Chondrocyte (in vitro differentiated cells): ENCODE results near the gene ZNF618. TPM values are rescaled to one million over a fixed set of nuclear protein-coding genes. Genes with fewer than 3 reads are reported as not detected.
A peak's percentile ranks its signal among the peaks of the same experiment; 100 is the strongest.

Source experiments
- DNase-seq: peaks from one replicate; pipeline ENCODE4 v3.0.0; 2021; ENCODE audit warnings: mixed read lengths, low spot score
- H3K27ac Mint-ChIP-seq: one replicate; pipeline ENCODE4 v1.8.0; 2021; ENCODE audit warnings: mild to moderate bottlenecking, moderate library complexity, mixed read lengths; ENCODE audit not compliant: unreplicated experiment
- H3K27me3 Mint-ChIP-seq: 2 replicates; pipeline ENCODE4 v1.8.0; 2021; ENCODE audit warnings: low read depth, mixed read lengths
- H3K36me3 Mint-ChIP-seq: 2 replicates; pipeline ENCODE4 v1.8.0; 2021; ENCODE audit warnings: low read depth, mixed read lengths
- H3K4me1 Mint-ChIP-seq: 2 replicates; pipeline ENCODE4 v1.8.0; 2021; ENCODE audit warnings: low read depth, mild to moderate bottlenecking, mixed read lengths
- H3K4me3 Mint-ChIP-seq: one replicate; pipeline ENCODE4 v1.8.0; 2021; ENCODE audit warnings: mild to moderate bottlenecking, moderate library complexity, mixed read lengths; ENCODE audit not compliant: unreplicated experiment
- H3K9me3 Mint-ChIP-seq: 2 replicates; pipeline ENCODE4 v1.8.0; 2021; ENCODE audit warnings: low read depth, mixed read lengths
- total RNA-seq: library from RNA; stranded (reverse); gene quantifications from 3 replicates; pipeline ENCODE4 v1.2.1, GENCODE V29; 2021
- TF ChIP-seq, protein P1 (sequence below): fragments of 200-600 bp; sonication (generic); IDR thresholded peaks from 2 replicates; pipeline ENCODE4 v1.5.0; 2021; ENCODE audit warnings: antibody characterized with exemption, mild to moderate bottlenecking, moderate library complexity

The ZNF618 gene
- total RNA-seq, 1 donor from 2014 or later, result 25.5 TPM

DNA sequence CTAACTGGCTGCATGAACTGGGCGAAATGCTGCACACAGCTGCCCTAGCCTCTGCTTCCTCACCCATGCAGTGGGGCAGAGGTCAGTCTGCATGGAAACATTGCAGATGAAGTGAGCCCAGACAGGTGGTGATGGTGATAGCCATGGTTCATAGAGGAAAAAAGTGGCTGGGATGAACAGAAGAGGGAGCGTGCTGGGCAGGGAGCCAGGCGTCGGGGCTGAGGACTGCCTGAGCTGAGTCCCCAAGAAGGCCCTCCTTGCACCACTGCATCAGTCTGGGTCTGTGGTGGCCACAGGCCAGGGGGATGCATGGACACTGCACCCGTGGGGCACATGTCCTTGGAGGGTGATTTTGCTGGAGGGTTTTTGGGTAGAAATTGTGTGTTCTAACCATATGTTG lies 121.5 kb downstream of the ZNF618 start:
- Mint-ChIP-seq H3K27me3 (no peaks in the 10 kb centered on the region), H3K36me3 (peaks cover 15% of the 10 kb centered on the region), H3K4me3 (no peak overlapping the region), H3K4me1 (peaks cover 33% of the 10 kb centered on the region), H3K27ac (peak overlapping the region; percentile 54), H3K9me3 (no peaks in the 10 kb centered on the region)
- no peak for DNase-seq
- TF ChIP-seq, protein P1, sequence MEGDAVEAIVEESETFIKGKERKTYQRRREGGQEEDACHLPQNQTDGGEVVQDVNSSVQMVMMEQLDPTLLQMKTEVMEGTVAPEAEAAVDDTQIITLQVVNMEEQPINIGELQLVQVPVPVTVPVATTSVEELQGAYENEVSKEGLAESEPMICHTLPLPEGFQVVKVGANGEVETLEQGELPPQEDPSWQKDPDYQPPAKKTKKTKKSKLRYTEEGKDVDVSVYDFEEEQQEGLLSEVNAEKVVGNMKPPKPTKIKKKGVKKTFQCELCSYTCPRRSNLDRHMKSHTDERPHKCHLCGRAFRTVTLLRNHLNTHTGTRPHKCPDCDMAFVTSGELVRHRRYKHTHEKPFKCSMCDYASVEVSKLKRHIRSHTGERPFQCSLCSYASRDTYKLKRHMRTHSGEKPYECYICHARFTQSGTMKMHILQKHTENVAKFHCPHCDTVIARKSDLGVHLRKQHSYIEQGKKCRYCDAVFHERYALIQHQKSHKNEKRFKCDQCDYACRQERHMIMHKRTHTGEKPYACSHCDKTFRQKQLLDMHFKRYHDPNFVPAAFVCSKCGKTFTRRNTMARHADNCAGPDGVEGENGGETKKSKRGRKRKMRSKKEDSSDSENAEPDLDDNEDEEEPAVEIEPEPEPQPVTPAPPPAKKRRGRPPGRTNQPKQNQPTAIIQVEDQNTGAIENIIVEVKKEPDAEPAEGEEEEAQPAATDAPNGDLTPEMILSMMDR, result no peak

DNA sequence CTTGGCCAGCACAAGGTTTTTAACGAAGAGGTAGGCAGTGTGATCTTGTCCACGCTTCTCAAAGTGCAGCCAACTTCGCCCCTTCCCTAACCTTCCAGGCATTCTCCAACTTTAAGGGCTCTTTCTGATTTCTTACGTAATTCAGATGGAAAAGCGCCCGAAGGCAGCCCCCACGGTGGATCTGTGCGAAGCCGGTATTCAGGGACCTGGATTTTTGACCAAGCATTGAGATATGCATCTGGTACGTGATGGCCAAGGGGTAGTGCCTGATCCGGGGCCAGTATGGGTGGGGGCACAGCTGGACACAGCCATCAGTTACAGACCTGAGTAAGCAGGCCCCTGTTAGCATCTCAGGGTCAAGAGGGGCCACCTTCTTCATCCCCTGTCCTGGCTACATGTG lies 122.0 kb downstream of the ZNF618 start:
- Mint-ChIP-seq H3K4me3 (no peak overlapping the region), H3K4me1 (peaks cover 33% of the 10 kb centered on the region), H3K27me3 (no peaks in the 10 kb centered on the region), H3K27ac (no peak overlapping the region), H3K36me3 (peaks cover 15% of the 10 kb centered on the region), H3K9me3 (no peaks in the 10 kb centered on the region)
- DNase-seq, result no peak
- TF ChIP-seq, protein P1, result no peak

DNA sequence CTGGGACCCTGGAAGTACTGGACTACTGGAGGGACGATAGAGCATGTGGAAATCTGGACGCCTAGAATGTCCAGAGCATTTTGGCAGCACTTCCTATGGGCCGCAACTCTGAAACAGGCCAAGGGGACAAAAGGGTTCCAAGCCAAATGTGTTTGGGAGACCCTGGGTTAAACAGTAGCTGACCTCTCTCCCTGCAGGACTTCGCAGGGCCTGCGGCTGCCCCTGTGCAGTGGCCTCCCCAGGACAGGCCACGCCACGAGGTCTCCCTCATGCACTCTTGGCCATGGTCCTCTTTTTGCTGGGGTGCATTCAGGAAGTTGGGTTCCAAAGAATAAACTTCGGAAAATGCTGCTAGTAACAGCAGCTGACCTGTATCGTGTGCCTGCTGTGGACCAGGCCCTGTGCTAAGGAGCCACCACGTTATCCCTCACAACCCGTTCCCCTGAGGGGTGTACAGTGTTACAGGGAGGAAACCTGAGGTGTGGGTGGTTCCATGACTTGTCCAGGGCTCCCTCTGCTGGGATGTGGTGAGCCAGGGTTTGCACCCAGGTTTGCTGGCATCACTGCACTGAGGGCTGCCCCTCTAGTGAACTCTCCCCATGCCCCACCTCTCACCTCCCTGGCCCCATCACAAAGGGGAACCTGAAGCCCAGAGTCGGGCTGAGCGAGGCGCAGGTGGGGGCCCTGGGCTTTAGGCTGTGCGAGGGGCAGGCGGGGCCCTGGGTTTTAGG lies 122.6 kb downstream of the ZNF618 start:
- Mint-ChIP-seq H3K27ac (no peak overlapping the region), H3K9me3 (no peaks in the 10 kb centered on the region), H3K4me3 (no peak overlapping the region), H3K36me3 (peaks cover 18% of the 10 kb centered on the region), H3K27me3 (no peaks in the 10 kb centered on the region), H3K4me1 (peaks cover 33% of the 10 kb centered on the region)
- TF ChIP-seq, protein P1, result peak; percentile 64
- no peak for DNase-seq

DNA sequence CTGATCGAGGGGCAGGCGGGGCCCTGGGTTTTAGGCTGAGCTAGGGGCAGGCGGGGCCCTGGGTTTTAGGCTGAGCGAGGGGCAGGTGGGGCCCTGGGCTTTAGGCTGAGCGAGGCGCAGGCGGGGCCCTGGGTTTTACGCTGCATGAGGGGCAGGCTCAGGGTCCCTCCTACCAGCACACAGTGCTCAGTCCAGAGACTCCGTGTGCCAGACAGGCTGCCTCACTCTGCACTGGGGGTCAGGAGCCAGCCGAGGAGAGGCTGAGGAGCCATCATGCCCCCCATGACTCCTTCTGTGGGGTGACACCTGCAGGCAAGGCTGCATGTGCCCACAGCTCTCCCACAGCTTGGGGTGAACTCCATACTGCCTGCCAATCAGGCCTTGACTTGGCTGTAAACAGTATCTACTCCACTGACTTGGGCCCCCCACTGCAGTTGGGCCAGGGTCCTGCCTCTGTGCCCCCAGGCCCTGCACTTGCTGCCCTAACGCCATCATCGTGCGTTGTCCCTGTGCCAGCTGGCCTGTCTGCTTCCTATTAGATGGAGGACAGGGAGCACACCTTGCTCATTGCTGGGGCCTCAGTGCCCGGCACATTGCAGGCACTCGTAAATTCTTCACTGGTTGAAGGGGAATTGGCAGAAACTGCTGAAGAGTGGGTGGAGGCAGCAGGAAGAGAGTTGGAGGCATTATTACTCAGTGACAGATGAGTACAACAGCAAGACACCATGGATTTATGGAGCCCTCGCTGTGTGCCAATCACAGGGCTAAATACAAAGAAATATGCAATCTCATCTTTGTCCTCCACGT lies 123.3 kb downstream of the ZNF618 start:
- H3K4me3 Mint-ChIP-seq, result no peak overlapping the region
- no peak overlapping the region for H3K27ac Mint-ChIP-seq
- H3K4me1 Mint-ChIP-seq, result peaks cover 33% of the 10 kb centered on the region
- no peak for DNase-seq
- no peaks in the 10 kb centered on the region for H3K27me3 Mint-ChIP-seq
- TF ChIP-seq, protein P1, result peak; percentile 4
- peaks cover 20% of the 10 kb centered on the region for H3K36me3 Mint-ChIP-seq
- H3K9me3 Mint-ChIP-seq, result no peaks in the 10 kb centered on the region

DNA sequence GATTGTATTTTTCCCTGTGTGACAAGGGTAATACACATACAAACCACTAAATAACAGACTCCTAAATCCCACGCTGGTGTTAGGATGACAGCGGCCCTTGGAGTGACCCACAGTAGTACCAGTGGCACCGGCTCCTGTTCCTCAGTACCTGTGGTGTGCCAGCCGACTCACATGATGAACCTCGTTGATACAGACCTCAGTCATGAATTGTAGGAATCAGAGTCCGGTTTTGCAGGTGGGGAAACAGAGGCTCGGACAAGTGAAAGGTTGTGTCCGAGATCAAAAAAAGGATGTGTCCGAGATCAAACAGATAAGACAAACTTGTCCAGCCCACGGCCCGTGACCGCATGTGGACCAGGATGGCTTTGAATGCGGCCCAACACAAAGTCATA lies 124.0 kb downstream of the ZNF618 start:
- H3K4me1 Mint-ChIP-seq, result peaks cover 35% of the 10 kb centered on the region
- TF ChIP-seq, protein P1, result no peak
- no peak overlapping the region for H3K27ac Mint-ChIP-seq
- no peak for DNase-seq
- peaks cover 23% of the 10 kb centered on the region for H3K36me3 Mint-ChIP-seq
- H3K4me3 Mint-ChIP-seq, result no peak overlapping the region
- H3K9me3 Mint-ChIP-seq, result no peaks in the 10 kb centered on the region
- no peaks in the 10 kb centered on the region for H3K27me3 Mint-ChIP-seq
